GM18873 (cell line): Measurements from ENCODE around the gene ATG9B.
"Not testable (repeated sequence)": the region's sequence is repeated elsewhere in the genome, so short reads cannot be mapped to it uniquely, and the experiment has no call there.

ENCODE experiments used
- ATAC-seq: cut with Tn5 transposase; IDR thresholded peaks from one replicate; pipeline ENCODE4 v1.9.1; 2021; ENCODE audit warnings: mild to moderate bottlenecking, moderate library complexity, moderate number of reproducible peaks; ENCODE audit not compliant: unreplicated experiment, low FRiP score

ATG9B gene

DNA sequence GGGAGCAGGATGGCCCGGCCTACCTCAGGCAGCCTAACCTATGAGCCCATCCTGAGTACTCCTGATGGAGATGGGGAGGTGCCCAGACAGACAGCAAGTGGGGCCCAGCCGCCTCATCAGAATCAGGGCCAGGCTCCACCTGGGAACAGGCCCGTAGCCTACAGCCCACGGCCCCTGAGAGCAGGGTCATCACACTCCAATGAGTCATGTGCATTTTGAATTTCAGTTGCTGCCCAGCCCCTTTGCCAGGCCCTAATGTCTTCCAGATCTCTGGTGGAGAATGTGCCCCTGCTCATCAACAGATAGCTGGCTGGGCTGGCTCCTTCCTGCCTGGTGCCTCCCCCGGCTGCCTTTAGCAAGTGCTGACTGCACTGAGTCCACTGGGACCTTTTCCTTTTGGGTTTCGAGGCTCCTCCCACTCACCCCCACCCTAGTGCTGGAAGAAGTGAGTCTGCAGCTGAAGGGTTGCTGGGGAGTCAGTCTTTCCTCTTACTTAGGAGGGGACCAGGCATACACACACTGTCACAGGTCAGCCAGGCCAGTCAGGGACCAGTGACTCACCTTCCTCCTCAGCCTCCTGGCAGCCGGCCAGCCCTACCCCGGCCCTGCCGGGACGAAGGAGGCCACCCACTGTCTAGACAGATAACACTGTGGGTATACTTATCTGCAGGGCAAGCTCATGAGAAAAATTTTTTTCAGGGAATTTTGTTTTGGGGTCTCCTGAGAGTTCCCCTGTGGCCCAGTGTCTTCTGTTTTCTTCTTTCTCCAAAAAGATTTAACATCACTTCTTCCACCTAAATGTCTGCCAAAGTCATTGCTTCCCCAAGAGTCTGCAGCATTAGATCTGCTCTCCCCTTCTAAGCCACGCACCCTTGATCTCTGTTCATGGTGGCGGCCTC, 14.9 kb upstream of the ATG9B start:
- ATAC-seq = no peak

DNA sequence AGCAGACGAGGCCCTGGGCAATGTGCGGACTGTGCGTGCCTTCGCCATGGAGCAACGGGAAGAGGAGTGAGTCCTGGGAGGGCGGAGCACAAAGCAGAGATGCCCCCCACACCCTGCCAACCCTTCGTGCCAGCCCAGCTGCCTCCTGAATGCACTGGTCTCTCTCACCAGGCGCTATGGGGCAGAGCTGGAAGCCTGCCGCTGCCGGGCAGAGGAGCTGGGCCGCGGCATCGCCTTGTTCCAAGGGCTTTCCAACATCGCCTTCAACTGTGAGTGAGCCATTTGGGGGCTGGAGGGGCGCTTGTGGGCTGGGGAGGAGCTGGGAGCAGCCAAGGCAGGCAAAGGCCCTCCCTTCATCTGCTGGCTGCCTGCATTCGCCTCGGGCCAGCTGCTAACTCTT, 11.6 kb upstream of the ATG9B start:
- ATAC-seq = no peak

DNA sequence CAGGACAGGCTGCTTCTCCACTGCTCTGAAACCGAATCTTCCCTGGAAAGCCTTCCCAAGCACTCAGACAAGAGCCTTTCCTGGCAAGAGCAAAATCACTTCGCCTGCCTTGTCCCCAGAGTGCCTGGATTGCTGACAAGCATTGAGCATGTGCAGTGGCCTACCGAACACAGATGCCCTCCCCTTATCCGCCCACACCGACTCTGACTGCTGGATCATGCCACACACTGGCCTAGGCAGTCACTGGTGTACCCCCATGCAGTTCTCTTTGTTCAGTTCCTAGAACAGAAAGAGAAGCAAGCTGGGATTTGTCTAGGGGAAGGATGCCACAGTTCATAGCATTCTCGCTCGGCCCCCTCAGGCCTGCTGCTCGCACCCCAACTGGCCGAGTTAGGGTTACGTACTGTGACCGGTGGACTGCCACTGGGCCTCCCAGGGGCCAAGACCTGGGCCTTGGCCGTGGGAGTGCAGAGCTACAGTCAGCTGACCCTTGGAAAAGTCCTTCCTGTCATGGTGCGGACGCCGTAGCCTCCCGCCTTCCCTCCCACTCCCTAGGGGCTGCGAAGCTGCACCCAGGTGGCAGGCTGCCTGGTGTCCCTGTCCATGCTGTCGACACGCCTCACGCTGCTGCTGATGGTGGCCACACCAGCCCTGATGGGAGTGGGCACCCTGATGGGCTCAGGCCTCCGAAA, 10.9 kb upstream of the ATG9B start:
- no peak for ATAC-seq

DNA sequence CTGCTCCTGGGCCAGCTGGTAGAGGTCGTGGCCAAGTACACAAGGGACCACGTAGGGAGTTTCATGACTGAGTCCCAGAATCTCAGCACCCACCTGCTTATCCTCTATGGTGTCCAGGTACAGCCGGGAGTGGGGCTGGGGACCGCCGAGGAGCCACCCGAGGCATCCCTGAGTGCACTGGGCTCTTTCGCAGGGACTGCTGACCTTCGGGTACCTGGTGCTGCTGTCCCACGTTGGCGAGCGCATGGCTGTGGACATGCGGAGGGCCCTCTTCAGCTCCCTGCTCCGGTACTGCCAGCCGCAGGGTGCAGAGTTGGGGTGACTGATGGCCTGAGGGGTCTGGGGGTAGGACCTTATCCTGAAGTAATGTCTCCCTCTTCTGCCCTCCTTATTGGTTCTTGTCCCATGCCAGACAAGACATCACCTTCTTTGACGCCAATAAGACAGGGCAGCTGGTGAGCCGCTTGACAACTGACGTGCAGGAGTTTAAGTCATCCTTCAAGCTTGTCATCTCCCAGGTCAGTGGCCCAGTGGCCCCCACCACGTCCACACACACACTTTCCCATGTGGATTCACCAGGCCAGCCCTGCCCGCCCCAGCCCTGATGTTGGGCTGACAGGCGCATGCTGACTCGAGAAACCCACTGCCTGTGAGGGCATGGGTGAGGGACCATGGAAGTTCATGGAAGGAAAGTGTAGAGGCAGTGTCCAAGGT, 10.2 kb upstream of the ATG9B start:
- ATAC-seq = no peak

DNA sequence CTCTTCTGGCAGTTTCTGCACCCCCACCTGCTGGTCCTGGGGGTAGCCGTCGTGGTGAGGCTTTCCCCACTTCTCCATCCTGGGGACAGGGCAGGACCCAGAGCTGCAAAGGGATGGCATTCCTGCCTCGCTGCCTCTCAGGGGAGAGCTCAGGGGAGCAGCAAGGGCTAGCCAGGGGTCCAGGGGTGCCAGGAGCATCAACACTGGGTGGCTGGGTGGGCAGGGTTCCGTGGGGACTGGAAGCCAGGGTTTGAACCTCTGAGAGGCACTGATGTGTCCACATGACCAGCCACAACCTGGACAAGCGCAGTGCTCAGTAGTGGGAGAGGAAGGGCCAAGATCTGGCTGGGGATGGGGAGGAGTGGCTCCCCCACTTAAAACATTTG, 9.6 kb upstream of the ATG9B start:
- no peak for ATAC-seq

DNA sequence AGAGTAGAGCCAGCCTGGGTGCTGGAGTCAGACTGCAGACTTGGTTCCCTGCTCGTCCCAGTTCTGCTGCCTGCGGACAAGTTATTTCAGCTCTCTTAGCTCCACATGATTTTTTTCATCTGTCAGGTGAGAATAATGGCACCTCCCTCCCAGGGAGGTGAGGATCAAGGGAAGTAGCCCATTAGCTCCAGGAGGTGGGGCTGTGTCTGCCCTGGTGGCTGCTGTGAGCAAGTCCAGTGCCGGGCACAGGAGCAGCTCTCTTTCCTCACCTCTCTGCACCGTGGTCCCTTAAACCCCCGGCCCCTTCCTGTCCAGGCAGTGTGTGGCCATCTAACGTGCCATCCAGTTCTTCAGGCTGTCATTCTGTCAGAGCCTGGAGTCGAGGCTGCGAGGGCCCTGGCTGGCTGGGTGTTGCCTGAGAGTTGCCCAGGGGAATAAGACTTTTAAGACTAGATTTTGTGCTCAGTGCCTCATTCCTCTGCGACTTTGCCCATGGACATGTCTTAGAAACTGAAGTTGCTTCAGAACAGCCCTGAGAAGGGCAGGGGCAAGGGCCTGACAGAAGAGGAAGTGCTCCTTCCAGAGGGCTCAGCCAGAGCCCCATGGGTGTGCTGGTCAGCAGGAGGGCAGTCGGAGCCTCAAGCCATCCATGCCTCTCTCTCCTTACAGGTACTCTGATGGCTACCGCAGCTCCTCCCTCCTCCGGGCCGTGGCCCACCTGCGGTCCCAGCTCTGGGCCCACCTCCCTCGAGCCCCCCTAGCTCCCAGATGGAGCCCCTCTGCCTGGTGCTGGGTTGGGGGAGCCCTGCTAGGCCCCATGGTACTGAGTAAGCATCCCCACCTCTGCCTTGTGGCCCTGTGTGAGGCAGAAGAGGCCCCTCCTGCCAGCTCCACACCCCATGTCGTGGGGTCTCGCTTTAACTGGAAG, 8.9 kb upstream of the ATG9B start:
- no peak for ATAC-seq

DNA sequence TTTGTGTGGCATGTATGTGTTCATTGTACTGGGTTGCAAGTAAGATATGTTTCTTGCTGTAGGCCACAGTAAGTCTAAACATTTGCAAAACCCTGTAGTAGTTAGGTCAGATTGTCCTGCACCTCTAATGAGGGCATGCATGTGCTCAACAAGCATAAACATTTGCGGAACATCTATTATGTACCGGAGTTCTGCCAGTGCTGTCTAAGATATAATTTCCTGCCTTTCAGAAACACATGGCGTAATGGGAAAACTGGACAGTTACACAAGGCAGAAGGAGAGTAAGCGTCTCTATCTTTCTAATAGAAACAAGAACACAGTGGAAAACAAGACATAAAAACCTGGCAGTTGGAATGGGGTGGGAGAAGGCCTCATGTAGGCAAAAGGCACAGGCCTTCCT, 6.7 kb upstream of the ATG9B start:
- no peak for ATAC-seq

DNA sequence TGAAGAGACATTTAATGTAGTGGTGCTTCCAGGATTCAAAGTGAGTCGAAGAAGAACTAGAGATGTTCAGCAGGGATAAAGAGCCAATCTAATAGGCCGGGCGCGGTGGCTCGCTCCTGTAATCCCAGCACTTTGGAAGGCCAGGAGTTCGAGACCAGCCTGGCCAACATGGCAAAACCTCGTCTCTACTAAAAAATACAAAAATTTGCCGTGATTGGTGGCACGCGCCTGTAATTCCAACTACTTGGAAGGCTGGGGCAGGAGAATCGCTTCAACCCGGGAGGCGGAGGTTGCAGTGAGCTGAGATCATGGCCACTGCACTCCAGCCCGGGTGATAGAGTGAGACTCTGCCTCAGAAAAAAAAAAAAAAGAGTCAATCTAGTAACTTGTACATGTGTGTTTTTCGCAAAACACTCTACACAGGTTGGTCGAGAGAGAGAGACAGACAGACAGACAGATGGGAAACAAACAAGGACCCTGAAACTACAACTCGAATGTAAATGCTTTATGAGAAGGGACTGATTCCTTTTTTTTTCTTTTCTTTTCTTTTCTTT, 4.7 kb upstream of the ATG9B start:
- no peak for ATAC-seq

DNA sequence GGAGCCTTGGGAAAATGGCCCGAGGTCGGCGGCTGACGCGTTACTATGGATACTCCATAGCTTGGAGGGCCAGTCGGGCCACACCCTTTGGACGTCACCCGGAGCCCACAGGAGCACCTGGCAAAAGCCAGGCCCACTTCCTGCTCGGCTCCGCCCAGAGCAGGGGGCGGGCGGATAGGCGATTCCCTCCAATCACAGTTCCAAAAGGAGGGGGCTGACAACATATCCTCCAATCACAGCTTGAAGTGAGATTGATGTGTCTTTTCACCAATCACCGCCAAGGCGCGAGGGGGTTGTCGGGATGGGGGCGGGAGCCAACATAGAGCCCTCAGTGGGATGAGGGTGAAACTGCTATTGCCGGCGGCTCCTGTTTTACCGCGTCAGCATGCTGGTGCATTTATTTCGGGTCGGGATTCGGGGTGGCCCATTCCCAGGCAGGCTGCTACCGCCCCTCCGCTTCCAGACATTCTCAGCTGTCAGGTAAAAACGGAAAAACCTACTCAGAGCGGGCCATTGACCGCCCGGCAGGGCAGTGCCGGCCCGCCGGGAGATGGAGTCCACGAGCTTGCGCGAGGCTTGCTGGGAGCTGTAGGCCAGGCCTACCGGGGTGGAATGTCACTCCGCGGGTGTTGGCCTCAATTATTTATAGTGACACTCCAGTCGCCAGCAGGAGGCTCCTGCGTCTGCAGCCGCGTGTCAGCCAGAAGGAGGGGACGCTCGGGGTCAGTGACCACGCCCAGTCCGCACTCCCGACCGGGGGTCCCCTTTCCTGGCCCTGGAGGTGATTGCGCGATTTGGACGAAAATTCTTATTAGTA, 4.0 kb upstream of the ATG9B start, which contains the start of gene ABCB8:
ABCB8 (plus strand) TSS at position 320 of the 817 bp plus-strand sequence; CDS start at position 386, 66 bp downstream.
- ATAC-seq = peak; percentile 97

DNA sequence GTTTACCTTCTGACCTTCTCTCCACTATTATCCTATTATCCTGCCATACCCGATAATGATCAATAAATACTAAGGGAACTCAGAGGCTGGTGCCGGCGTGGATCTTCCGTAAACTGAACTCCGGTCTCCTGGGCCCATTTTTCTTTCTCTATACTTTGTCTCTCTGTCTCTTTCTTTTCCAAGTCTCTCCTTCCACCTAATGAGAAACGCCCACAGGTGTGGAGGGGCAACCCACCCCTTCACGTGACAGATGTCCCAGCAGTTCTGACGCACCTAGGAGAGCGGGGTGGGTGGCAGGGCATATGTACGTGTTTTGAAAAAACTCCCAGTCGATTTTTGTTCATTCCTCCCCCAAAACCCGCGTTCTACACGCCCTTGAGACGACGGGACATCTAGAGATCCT, 3.4 kb upstream of the ATG9B start:
- ATAC-seq = not testable (repeated sequence)

DNA sequence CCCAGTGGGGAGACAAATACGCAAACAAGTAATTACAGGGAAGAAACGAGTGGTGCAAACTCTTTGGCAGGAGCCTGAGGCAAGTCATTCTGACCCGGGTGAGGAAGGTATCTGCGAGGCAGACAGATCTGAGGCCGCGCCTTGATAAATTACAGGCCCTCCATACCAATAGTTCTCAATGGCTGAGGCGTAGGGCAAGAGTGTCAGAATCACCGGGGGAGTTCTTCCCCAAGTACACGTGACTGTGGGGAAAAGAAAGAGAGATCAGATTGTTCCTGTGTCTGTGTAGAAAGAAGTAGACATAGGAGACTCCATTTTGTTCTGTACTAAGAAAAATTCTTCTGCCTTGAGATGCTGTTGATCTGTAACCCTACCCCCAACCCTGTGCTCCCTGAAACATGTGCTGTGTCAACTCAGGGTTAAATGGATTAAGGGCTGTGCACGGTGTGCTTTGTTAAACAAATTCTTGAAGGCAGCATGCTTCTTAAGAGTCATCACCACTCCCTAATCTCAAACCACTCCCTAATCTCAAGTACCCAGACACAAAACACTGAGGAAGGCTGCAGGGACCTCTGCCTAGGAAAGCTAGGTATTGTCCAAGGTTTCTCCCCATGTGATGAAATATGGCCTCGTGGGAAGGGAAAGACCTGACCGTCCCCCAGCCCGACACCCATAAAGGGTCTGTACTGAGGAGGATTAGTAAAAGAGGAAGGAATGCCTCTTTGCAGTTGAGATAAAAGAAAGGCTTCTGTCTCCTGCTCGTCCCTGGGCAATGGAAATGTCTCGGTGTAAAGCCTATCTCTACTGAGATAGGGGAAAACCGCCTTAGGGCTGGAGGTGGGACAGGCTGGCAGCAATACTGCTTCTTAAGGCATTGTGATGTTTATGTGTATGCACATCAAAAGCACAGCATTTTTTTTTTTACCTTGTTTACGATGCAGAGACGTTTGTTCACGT, 2.8 kb upstream of the ATG9B start:
- not testable (repeated sequence) for ATAC-seq

DNA sequence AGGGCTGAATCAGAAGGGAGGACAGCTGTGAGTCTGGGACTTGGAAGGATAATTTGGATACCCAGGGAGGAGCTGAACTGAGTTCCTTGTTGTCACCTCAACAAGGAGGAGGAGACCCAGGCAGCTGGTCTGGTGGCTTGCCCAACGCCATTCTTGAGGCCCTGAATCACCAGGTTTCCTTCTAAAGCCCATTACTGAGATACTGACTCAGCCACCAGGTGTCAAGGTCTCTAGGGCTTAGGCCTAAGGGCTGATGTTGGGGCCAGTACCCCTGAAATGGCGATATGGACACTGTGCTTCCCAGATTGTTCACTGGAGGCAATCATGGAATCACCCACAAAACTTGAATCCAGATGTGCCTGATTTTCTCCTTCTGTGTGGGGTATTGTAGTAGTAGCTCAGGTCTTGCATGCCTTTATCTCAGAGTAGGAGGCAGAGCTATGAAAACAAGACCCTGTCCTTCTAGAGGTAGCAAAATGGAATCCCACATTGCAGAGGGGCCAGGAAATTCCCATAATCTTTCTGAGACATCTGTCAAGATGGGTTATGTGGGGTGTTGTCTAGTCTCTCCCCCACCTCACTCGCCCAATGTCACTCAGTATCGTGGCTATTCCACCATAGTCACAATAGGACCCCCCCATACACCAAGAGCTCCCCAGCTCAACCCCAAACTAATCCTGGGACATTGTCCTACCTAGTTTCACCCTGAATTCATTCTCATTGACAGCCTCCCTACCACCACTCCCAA, 1.8 kb upstream of the ATG9B start:
- no peak for ATAC-seq

DNA sequence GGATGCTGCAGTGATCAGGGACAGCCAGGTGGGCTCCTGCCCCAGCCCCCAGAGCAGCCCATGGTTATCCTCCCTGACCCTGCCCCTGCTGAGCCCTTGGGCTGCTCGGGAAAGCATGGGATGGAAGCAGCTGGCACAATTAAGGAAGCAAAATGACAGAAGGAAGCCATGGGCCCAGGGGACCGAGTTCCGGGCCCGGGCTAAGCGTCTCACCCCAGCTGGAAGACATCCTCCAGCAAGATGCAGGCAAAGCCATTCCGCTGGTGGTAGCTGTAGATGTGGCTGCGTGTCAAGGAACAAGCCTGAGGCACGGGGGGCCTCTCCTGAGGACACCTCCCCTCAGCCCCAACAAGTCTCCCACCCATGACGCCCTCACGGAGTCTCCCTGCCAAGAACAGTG, 1.1 kb downstream of the ATG9B start:
- no peak for ATAC-seq

DNA sequence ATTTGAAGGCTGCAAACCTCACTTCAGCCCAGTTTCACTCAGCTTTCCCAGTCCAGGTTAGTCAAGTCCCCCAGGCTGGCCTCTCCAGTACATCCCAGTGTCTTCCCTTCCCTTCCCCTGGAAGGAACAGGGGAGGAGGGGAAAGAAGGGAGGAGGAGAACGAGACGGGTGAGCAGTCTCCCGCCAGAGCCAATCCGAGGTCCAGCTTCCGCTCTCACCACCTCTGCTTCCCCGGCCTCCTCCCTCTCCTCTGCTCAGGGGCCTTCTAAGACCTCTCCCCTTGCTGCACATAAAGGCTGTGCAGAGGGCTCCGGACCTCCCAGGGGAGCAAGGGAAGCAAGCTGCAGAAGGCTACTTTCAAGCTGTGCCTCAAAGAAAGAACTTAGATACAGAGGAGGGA, 4.1 kb downstream of the ATG9B start:
- no peak for ATAC-seq

DNA sequence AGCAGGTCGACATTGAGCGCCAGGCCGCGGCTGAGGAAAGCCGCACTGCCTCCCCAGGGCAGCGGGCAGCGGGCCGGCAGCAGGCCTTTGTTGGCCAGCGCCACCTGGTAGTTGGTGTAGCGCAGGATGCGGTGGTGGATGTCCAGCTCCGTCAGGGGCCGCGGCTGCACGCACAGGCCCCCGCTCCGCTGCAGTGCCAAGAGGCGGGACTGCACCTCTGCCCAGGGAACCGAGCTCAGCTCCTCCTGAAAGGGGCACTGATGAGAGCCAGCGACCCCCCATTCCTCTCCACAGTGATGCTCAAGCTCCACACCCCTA, 5.2 kb downstream of the ATG9B start:
- no peak for ATAC-seq

DNA sequence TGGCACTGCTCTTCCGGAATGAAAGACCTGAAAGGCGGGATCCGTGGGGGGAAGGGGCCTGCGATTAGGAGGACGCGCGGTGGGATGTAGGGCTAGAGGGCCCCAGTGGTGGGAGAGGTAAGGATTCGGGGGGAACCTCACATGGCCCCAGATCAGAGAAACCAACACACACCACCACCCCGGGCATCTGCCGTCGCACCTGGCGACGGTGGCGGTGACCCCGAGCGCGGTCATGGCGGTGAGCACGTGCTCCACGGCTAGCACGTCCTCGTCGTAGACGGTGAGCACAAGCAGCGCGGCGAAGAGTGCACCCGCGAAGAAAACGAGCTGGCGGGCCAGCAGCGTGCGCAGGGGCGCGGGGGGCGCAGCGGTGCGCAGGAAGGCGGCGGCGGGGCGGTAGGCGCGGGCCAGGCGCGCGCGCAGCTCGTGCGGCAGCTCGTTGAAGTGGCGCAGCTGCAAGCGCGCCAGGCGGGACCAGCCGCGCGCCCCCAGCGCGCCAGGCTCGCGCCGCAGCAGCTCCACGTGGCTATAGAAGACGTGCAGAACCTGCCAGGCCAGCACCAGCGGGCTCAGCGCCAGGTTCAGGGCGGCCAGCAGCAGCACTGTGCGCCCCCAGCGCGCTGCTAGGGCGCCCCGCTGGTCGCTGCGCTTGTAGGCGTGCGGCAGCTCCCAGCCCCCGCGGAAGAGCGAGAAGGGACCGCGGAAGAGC, 5.7 kb downstream of the ATG9B start:
- no peak for ATAC-seq

DNA sequence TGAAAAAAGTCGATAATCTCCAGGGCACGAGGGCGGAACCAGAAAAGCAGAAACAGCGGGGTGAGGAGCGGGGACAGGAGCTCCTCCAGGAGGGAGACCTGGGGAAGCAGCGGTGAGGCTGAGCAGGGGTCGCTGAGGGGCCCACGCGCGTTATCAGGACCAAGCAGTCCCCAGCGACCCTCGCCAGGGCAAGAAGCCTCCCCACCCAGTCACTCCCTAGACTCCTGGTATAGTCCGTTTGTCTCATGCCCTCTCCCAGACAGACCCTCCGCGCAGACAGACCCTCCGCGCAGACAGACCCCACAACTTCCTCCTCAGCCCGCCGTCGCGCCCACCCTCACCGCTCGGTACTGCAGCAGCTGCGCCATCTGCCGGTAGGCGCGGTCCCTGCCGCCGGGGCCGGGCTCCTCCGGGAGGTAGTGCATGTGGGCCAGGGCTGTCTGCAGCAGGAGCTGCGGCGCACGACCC, 6.3 kb downstream of the ATG9B start:
- ATAC-seq = no peak
